ENCODE results near the gene PCYT1B.

DNA sequence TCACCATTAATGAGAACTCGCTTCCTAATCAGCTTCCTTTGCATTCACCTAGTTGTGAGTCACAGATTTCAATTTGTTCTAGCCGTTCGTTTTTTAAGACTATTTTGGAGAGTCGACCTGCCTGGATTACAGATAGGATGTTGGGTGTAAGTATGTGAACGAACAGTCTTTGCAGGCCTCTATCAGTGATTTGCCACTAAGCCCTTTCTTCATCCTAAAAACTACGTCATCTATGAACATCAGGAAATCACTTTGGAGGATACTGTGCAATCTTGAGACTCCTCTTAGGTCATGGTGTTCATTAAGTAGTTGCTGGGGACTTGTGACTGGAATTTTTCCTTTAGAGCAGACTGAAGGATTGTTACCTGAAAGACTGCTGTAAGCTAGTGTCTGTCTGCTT, 47.7 kb upstream of the PCYT1B start:
- no peak for TF ChIP-seq POLR2A (IDR thresholded peaks at IDR 0.05)
- TF ChIP-seq CTCF (IDR thresholded peaks at IDR 0.05 in 4 of 5, conservative IDR thresholded peaks at IDR 0.05 in 1 of 5), result no peak

All from gastrocnemius medialis (tissue), 4 donors.